ENCODE data around the gene SMIM23.

GRCh38 chr5:171801839-171802238 lies 16.2 kb downstream of the SMIM23 start:
- TF ChIP-seq L3MBTL2 (conservative IDR thresholded peaks at IDR 0.05) (no peak), HDGF (IDR thresholded peaks at IDR 0.05; ENCODE audit: borderline replicate concordance) (no peak), FOXK2 (IDR thresholded peaks at IDR 0.05) (no peak), PKNOX1 (IDR thresholded peaks at IDR 0.05) (no peak), BHLHE40 (IDR thresholded peaks at IDR 0.05; ENCODE audit: borderline replicate concordance) (no peak), ELF4 (IDR thresholded peaks at IDR 0.05) (no peak)

Data from HEK293T (cell line).